ENCODE results near the gene C1QL4.

- TF ChIP-seq GATA2 (IDR thresholded peaks at IDR 0.05; ENCODE audit: low read depth, low read length) = no peak
- TF ChIP-seq GATA3 (IDR thresholded peaks at IDR 0.05; ENCODE audit: low read depth, low read length) = no peak
Measured at GRCh38 chr12:49301760-49302159, 35.2 kb downstream of the C1QL4 start.

Data from SH-SY5Y (cell line).